Lung microvascular endothelial cell (primary cell): Measurements from ENCODE around the gene ARSD. TPM values are rescaled to one million over a fixed set of nuclear protein-coding genes. Genes with fewer than 3 reads are reported as not detected.
"Not testable (repeated sequence)": the region's sequence is repeated elsewhere in the genome, so short reads cannot be mapped to it uniquely, and the experiment has no call there.

Source experiments
- DNase-seq, 2 donors: peaks; one replicate each; pipeline versions ENCODE4 v3.0.0 to v3.0.0-alpha.2; 2010; ENCODE audit warnings: low read depth in 2 of 2
- total RNA-seq: library from RNA; depleted of rRNA; stranded (reverse); fragments of >200 nt; gene quantifications from 2 replicates; pipeline ENCODE4 v1.2.1, GENCODE V29; 2014

Gene ARSD
- total RNA-seq, 1 donor from 2014 or later: 21.6 TPM

DNA sequence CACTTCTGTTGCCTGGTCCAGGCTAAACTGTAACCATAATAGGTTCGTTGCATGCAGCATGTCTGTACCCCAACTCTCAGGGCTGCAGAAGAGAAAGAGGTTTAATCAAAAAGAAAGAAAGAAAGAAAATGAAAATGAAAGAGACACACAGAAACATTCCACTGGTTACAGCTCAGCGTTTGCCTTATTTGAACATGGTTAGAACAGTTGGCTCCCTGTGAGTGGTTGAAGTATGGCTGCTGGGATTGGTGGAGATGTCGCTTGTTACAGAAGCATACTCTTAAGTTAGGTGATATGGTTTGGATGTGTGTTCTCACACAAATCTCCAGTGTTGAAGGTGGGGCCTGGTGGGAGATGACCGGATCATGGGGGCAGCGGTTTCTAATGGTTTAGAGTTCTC is 36.3 kb downstream of the ARSD start:
- no peak for DNase-seq

DNA sequence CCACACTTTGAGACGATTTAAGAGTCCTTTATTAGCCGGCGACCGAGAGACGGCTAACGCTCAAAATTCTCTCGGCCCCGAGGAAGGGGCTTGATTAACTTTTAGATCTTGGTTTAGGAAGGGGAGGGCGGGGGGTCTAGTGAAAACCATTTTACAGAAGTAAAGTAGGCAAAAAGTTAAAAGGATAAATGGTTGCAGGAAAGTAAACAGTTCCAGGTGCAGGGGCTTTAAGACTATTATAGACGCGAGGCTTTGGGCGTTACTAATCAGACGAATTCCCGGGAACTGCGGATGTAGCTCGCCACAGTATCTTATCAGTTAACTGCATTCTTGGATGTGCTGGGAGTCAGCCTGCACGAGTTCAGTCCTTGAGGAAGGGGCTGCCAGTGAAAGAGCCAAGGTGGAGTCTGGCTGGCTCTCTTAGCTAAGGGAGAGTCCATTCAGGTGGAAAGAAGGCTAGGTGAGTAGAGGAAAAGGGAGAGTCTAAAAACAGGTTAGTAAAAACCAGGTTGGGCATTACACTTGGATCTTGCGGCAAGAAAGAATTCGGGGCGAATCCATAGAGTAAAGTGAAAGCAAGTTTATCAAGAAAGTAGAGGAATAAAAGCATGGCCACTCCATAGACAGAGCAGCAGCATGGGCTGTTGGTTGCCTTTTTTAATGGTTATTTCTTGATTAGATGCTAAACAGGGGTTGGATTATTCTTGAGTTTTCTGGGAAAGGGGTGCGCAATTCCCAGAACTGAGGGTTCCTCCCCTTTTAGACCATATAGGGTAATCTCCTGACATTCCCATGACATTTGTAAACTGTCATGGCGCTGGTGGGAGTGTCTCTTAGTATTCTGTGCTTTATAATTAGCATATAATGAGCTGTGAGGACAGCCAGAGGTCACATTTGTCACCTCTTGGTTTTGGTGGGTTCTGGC is 38.3 kb downstream of the ARSD start:
- not testable (repeated sequence) for DNase-seq

DNA sequence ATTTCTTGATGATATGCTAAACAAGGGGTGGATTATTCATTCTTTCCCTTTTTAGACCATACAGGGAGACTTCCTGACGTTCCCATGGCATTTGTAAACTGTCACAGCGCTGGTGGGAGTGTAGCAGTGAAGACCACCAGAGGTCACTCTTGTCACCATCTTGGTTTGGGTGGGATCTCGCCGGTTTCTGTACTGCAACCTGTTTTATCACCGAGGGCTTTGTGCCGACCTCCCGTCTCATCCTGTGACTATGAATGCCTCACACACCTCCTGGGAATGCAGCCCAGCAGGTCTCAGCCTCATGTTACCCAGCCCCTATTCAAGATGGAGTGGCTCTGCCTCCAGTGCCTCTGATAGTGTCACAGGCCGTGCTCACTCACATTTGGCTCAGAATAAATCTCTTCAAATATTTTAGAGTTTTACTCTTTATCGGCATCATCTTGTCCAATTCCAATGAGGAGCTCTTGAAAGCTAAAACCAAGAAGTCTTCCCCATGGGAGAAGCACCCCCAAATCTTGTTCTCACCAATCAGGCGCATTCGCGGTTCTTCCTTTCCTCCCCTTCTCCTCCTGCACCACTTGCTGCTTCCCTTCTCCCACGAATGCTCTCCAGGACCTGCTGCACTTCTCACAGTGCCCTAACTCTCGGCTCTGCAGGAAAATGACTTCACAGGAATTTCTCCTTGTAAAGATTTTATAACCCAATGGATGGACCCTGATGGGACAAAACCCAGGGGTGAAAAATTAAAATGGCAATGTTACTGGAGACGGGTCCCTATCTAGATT is 39.2 kb downstream of the ARSD start:
- DNase-seq: peak; percentile 2 to 20

DNA sequence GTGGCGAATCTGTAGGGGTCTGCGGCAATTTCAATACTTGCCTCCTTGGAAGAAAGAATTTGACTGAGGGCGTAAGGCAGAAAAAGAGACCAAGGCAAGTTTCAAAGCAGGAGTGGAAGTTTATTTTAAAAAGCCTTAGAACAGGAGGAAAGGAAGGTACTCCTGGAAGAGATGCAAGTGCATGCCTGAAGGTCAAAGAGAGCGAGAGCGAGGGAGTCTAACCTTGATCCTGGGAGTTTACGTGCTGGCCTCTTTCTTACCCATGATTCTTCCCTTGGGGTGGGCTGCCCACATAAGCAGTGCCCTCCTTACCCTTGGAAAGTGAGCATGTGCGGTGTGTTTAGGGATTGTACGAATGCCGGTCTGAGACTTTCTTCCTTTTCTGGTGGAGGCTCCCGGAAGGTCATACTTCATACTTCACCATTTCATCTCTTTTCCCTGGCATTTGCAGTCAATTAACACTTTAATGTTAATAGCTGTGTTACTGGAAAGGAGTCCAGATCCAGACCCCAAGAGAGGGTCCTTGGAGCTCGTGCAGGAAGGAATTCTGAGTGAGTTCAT is 40.0 kb downstream of the ARSD start:
- DNase-seq: no peak

DNA sequence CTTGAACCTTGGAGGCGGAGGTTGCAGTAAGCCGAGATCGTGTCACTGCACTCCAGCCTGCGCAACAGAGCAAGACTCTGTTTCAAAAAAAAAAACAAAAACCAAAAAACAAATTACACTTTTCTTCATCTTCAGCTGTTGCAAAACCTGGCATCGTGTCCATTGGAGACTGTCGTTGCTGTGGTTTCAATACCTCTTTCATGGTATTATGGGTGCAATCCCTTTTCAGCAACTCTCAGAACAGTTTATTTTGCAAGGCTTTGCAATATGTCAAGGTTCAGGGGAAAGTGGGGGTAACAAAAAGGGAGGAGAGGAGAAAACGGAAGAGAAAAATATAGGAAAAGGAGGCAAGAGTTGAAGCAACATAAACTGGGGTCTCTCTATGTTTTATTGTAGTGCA is 40.8 kb downstream of the ARSD start:
- no peak for DNase-seq

DNA sequence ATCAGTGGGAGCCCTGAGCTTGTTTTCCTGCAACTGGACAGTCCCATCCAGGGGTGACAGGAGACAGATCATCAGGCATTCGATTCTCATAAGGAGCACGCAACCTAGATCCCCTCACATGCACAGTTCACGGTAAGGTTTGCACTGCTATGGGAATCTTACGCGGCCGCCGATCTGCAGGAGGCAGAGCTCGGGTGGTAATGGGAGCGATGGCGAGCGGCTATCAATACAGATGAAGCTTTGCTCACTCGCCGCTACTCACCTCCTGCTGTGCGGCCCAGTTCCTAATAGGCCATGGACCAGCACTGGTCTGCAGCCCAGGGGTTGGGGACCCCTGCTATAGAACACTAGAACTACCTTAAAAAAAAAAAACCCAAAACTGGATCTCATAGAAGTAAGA is 45.4 kb downstream of the ARSD start:
- DNase-seq: no peak

DNA sequence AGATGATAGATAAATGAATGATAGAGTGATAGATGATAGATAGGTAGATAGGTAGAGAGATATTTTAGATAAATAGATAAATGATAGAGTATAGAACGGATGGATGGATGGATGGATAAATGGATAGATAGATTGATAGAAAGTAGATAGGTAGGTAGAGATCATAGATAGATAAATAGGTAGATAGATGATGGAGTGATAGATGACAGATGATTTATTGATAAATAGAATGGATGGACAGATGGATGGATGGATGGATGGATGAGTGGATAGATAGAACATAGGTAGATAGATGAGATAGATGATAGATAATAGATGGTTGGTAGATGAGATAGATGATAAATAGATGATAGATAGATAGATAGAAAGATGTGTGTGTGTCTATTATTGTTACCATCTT is 49.5 kb downstream of the ARSD start:
- DNase-seq: no peak

DNA sequence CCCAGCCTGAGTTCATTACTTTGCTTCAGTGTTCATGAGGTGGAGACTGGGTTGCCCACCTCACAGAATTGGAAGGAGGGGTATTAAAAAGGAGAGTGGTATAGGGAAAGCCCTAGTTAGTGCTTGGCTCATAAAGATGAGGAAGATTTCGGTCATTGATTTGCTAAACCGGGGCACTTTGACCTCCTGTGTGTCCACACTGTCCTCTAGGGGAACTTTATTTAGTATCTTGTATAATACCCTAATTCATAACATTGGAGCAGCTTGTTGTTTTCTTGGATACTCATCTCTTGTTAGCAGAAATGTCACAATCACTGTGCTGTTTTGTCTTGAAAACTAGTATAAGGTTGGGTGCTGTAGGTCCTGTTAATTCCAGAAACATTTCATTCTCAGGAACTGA is 50.6 kb downstream of the ARSD start:
- no peak for DNase-seq

DNA sequence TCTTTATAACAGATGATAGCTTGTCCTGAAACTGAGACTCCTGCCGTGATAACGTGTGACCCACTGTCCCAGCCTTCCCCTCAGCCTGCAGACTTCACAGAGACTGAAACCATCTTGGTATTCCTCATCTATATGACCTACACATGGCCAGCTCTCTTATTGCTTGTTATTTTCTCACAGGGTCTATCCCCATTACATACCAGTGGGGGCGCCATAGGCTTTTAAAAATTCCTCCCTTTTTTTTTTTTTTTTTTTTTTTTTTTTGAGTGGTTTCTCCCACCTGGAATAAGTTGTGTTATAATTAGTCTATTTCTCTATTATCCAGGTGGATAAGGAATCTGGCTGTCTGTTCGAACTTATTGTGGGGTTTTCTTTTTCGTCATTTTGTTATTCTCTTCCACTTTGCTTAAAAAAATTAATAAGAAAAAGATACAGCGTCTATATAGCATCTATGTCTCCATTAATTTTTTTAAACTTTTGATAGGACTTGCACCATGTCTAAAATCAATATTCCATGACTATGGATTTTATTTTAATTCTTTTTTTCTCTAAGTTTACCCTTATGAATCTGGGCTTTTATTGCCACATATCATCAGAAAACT is 53.2 kb downstream of the ARSD start:
- DNase-seq: peak; percentile 30 to 31

DNA sequence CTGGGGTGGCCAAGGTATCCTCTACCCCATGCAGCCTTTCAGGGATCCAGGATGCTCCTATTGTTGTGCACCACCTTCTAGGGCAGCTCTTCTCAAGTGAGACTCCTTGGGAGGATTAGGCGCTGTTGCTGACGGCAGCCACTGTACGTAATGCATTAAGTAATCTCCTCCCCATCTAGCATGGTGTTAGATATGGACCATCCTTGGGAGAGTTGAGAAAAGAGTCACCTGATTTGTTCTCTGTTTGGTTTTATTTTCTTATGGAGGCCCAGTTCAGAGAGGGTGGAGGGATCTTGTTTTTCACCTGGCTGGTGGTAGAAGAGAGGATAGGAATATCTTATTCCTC is 54.0 kb downstream of the ARSD start:
- no peak for DNase-seq

DNA sequence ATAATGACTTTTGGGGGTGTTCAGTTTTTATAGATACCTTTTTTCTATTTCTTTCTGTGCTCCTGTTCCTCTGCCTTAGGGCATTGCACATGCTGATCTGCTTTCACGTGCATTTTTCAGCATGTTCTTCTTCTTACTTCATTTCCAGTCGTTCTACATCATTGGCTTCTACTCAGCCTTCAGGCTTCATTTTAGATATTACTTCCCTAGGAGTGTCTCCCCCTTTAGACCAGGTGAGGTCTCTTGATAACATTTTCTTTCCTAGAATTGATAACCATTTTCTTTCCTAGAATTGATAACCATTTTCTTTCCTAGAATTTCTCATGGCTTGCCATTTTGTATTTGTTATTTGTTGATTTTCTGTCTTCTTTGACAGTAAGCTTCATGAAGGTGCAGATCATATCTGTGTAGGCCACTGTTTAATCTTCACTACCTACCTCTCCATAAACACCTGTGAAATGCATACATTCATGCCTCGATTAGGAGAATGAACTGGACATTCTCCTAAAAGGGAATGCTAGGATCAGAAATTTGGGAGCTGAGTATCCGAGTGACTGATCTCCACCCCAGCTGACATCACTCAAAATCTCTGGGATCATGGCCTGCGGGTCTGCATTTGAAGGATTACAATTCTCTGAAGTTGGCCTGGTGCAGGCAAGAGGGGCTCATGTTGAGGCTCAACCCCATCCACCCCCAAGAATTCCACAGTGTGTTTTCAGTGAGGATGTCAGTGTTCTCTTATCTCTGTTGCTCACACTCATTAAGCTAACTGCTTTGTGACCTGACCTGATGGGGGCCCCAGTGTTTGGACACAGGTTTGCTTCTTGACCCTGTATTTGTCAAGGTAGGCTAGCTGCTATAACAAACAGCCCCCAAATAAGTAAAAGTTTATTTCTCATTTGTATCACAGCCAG is 54.7 kb downstream of the ARSD start:
- DNase-seq: no peak

DNA sequence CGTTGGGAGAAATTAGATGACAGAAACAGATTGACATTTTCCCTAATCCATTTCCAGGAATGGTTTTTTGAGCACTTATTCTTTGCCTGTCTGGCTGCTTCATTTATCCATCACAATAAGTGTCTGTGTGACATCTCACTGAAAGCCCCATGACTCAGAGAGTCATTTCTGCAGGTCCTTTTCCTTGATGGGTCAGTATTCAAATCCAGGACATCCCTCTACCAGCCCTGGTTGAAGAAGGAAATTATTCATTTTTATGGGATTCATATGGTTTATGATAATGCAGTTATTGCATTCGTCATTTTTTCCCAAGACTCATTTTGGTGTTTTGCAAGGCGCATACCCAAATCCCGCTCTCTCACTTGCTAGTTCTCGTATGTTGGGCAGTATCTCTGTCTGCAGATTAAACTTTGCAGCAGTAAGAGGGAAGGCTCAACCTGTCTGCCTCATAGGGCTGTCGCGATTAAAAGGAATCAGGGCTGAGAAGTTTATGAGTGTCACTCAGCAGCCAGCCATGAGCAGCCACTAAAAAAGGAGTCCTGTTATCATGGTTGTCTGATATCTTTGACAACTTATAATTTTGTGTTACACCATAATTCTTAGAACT is 56.4 kb downstream of the ARSD start:
- no peak for DNase-seq

DNA sequence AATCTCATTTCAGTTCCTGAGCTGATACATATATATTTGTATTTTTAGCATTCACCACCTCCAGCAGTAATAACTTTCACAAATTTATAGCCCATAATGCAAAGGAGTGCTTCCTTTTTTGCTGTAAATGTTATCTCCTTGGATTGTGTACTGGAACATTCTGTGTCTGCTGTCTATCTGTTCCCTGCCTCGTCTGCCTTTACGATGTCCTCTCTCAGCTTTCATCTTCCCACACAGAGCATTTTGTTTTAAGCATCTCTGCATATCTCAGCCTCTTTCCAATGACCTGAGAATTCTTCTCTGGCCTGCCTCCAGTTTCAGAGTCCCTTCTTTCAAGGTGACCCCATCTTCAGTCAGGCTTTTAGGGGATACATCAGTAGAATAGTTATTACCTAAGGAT is 57.3 kb downstream of the ARSD start:
- DNase-seq: no peak

DNA sequence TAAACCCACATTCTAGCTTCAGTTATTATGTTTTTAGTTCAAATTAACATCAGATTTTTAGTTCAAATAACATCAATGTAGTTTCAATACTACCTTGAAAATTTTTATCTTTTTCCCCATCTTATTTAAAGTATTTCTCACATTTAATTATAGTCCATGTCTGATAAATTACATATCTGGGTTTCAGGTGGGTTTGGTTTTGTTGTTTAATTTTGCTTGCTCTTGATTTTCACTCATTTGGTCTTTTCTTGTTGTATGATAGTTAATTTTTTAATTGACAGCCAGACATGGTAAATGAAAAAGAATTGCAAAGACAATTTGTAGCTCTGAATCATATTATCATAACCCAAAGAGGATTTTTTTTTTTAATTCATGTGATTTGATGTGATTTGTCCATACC is 58.5 kb downstream of the ARSD start:
- DNase-seq: no peak

DNA sequence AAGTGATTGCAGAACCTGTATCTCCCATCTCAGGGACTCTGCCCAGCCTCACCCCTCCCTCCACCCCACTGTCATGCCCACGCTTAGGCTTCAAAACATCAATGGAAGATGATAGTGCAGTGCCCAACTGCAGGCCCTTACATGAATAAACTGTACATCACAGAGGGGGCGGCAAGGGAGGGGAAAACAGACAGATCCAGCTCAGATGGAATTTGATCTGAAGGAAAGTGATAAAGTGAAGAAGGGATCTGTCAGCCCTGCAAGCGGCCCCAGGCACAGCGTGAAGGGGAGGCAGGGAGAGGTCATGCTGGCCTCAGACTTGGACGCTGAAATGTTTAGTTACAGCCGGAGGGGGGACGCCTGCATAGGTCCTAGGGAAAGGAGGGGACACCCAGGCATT is 61.9 kb downstream of the ARSD start:
- no peak for DNase-seq

DNA sequence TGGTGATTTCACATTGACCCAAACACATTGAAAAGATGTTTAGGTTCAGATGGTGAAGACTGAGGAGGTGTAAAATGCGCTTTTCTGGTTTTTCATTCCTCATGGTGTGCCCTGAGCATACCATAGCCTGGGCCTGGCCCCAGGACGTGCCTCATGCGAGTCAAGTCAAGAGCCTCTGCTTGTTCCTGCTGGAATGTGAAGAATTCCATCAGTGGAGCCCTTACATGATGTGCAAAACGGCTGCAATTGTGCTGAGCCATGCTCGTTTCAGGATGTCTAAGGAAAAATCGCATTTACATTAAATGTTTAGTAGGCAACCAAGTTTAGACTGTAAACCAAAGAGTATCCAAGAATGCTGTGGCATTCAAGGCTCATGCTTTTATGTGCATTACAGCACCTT is 65.5 kb downstream of the ARSD start:
- no peak for DNase-seq

DNA sequence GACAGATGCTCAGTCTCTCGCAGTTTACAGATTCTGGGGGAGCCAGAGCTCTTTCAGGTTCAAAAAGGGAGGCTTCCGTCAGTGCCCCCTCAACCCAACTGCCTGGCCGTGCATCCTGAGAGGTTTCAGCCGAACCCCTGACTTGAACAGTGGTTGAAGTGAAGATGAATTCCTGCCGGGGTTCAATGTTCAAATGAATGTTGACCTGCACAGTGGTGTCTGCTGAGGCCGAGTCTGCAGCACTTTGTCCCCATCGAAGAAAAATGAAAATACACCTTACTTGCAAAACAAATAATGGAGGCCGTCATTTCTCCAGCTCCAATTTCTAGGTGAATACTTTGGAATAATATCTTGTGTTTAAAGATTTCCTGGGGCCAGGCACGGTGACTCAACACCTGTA is 66.7 kb downstream of the ARSD start:
- no peak for DNase-seq

DNA sequence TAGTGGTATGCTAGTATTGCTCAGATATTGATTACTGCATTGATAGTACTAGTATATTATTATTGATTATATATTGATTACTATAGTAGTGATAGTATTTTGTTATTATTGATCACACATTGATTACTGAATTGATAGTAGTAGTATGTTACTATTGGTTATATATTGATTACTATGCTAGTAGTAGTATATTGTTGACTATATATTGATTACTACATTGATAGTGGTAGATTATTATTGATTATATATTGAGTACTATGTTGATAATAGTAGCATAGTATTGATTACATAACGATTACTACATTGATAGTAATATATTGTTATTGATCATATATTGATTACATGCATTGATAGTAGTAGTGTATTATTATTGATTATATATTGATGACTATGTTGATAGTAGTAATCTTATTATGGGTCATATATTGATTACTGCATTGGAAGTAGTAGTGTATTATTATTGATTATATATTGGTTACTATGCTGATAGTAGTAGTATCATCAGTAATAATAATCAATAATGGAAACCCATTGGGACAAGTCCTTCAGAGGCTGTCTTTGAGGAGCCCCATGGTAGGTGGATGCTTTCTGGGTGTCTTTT is 69.8 kb downstream of the ARSD start:
- DNase-seq: no peak

DNA sequence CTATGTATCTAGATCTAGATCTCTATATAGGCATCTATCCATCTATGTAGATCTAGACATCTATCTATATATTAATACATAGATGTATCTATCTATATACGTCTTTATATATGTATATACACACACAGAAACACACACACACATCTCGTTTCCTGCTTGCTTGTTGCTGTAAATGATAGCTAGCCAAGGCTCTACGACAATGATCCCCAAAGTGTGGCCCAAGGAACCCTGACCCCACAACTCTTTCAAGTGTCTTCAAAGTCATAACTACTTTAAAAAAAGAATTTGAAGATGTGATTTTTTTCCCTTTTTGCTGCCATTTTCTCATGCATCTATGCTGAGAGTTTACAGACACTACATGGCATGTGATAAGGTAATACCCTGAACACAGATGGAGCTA is 71.6 kb downstream of the ARSD start:
- DNase-seq: no peak

DNA sequence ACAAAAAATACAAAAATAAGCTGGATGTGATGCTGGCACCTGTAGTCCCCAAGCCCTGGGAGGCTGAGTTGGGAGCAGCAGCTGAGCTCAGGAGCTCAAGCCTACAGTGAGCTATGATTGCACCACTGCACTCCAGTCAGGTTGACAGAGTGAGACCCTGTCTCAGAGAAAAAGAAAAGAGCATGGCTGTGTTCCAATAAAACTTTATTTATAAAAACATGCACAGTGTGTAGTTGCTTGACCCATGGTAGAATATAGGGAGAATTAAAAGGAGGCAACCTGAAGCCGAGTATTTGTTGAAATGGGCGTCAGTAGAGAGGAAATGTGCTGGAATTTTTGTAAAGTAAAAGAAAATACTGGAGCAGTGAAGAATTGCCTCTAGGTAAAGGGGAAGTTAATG is 73.4 kb downstream of the ARSD start:
- DNase-seq: no peak
